ENCODE measurements around the gene MCTP1. TPM values are rescaled to one million over a fixed set of nuclear protein-coding genes. Genes with fewer than 3 reads are reported as not detected.
"Not testable (repeated sequence)": the region's sequence is repeated elsewhere in the genome, so short reads cannot be mapped to it uniquely, and the experiment has no call there.

MCTP1 gene
- total RNA-seq, 1 donor from 2014 or later: 4.6 TPM

DNA sequence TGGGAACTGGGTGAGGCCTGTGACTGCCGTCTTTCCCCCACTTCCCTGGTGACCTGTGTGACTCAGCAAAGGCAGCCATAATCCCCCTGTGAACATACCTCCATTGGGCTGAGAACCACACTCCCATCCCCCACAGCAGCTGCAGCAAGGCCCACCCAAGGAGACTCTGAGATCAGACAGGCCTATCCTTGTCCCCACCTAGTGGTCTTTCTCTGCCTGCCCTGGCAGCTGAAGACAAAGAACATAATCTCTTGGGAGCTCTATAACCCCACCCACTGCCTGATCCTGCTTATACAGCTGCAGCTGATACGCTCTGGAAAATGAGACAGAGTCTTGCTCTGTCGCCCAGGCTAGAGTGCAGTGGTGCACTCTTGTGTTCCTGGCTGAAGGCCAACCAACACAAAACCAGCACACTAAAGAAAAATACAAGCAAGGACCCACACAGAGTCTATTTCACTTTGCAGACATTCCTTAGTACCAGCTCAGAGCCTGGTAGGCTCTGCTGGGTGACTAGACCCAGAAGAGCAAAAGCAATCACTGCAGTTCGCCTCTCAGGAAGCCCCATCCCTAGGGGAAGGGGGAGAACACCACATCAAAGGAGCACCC is 106.7 kb downstream of the MCTP1 start:
- no peak for ATAC-seq

DNA sequence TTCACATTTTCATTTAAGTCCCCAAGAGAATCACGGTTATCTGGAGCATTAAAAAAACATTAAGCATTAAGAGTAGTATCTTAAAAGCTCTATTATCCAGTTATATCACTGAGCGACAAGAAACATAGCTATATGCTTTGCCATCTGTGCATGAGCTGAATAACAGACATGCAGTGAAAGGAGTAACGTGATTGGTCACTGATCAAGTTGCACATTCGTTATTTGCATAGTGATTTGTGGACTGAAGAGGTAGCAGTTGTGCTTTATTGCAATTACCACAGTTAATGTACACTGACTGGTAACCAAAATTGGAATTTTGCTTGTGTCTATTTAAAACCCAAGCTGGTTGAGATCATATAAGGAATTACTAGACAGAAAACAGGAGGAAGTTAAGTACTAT is 107.4 kb downstream of the MCTP1 start:
- no peak for ATAC-seq

DNA sequence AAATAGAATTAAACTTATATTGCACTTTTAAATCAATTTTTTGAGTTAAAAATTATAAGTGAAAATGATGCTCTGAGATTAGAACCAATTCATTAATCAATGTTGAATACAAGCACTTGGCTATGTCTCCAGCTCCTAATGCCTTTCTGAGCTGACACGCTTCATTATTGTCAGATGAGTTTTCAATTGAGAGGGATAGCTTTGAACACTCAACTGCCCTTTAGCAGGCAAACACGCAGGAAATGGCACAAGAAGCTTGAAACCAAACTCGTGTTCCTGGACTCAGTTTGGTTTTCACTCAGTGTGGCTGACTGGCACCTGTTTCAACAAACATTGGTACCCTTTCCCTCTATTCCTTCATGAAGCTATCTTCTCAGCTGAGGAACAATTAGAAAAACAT is 109.8 kb downstream of the MCTP1 start:
- ATAC-seq: no peak

DNA sequence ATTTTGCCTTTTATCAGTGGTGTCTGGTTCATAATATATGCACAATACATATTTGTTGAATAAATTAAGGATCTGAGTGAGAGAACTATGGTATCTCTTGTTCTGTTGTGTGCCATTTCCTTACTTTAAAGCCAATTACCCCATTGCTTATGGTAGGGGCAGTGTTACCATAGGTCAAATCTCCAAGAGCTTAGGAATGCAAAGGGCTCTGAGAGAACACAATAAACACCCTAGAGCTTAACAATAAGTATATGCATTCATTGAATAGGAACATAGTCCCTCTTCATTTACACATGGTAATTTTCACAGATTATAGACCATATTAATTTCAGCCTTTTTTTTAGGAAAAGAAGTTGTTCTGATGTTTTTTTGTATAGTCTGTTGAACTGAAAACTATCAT is 112.2 kb downstream of the MCTP1 start:
- ATAC-seq: no peak

DNA sequence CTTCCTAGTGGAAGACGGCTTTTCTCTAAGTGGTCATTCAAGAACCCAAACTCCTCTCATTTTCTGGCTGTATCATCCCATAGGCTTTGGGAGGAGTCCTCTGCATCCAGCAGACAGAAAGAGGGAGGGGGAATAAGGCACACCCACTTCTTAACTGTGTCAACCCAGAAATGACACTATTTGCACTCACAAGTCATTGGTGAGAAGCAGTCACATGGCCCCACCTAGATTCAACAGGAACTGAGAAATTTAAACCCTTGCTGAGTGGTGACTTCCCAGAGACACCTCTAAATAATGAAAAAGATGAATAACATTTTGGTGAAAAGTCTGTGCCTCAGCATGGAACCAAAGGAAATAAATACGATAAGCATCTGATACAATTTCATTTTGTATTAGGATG is 120.0 kb downstream of the MCTP1 start:
- no peak for ATAC-seq

DNA sequence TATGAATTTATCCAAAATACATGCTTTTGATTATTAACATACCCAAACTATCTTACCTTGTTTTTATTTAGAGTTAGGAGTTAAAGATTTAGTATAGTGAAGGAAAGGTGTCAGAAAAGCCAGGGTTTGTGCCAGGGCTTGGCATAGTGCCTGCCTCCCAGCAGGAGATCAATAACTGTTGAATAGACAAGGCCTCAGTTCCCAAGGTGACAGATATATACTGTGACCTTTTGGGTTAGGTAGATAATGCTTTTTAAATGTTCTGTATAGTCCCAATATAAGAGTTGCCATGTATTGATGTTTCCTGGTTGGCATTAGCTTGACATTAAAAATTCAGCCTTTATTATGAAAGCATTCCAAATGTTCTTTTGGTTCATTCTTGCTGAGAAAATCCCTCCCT is 121.8 kb downstream of the MCTP1 start:
- no peak for ATAC-seq

DNA sequence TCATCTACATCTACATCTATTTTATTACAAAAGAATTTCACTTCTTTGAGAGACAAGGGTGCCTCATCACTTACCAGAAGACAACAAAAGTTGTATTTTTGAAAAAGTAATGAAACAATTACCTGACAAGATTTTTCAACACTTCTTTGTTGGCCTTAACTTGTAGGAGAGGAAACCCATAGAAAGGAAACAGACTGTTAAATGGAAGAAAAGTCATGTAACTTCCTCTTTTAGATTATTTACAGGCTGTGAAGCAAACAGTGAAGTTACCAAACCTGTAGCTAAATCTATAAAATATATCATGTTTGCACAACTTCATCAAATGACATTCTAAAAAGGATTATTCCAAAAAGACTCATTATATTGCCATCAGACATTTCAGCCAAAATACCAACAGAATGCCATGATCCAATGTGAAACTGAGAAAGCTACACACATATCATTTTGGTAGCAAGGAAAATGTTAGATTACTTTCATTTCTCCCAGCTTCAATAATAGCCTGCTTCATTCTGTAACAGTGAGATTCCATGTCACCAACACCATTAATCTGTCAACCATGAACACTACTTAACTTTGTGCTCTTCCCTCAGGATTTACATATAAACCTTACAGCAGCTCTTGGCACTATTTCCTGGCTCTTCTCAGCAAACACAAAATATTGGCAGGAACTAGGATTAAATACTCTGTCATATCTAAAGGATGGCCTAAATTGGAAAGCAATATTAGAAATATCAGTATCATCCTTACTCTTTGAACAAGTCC is 122.5 kb downstream of the MCTP1 start:
- ATAC-seq: no peak

DNA sequence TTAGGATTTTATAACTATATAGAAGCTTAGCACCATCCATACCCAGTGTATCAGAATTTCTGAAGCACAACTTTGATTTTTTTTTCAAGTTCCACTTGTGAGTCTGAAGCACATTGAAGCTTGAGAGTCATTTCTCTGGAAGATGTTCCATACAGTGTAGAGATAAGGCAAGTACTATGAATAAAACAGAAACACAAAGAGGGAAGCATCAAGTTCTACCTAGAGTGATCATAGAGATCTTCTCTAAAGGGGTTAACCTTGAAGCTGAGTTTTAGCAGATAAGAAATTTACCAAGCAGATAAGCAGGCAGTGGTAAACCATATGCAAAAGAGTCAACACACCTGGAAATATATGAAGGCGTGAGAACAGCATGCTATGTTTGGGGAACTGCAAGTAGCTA is 125.3 kb downstream of the MCTP1 start:
- ATAC-seq: no peak

DNA sequence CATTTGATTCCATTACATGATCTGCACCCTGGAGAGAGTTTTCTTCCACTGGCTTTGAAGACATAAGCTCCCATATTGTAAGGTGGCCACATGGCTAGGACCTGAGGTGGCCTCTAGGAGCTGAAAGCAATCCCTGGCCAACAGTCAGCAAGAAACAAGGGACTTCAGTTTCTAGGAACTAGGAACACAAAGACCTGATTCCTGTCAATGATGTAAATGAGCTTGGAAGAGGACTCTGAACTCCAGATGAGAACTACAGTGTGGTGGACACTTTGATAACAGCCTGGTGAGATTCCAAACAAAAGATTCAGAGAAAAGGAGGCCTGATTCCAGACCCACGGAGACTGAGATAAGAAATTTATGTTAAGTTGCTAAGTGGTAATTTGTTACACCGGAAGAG is 129.0 kb downstream of the MCTP1 start:
- no peak for ATAC-seq

DNA sequence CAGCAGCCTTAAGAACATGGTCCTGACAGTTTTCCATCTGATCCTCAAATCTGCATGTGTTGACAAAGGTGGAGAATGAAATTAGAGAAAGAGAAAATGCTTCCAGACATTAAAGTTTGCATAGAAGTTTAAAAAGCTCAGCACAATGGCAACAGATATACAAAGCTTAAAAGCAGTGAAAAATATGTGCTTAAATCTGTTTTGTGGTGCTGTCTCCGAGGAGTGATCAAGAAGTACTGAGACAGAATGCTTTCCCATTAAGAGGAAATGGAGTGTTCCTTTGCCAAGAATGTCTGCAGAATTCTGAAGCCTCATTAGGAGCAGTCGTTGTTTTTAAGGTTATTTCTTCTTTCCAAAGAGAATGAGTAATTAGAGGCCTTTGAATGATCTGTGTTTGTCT is 131.4 kb downstream of the MCTP1 start:
- no peak for ATAC-seq

DNA sequence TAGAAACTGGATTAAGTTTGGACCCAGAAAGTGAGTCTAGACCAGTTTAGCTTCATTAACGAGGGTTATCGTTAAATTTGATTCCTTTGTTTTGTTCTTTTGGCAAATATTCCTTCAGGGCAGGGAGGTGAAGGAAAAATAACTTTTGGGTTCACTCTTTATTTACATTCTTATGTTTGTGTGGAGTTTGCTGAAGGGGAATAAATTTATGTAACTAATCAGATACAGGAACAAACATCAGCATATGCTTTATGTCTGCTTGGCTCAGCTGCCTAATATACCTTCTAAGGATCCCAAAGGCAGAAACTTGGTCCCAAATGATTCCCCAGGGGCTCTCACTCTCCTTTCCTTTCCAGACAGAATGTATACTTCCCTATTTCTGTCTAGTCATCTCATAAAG is 132.4 kb downstream of the MCTP1 start:
- ATAC-seq: no peak

DNA sequence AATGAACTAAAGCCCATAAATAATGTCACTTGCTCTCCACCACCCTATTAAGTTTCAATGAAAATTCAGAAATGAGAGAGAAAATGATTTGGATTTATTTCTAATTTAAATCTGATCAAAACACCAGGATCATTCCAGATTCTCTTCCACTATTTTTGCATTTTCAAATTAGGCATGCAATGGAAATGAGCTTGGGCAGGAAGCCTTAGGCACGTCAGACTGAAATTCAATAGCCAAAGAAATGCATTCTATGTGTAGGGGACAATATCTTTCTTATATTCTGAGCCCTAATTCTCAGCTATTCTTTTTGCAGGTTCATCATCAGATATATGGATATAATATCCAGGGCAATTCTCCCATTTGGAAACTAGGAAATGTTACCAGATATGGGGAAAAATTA is 132.8 kb downstream of the MCTP1 start:
- ATAC-seq: no peak

DNA sequence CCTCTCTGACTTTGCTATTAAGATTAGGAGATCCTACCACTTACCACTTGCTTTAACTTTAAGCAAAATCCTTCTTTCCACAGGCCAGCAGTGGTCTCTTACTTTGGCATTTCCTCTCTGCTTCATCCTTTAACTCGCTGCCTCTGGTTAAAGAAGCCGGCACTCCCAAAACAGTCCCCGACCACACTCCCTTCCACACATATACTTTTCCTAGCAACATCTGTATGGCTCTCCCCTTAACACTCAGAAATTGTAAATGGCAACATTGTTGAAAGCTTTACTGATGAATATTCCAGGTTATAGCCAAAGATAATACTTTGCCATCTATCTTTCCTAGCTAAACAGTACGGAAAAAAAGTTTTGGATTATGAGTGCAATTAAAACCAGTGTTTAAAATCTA is 133.2 kb downstream of the MCTP1 start:
- ATAC-seq: no peak

DNA sequence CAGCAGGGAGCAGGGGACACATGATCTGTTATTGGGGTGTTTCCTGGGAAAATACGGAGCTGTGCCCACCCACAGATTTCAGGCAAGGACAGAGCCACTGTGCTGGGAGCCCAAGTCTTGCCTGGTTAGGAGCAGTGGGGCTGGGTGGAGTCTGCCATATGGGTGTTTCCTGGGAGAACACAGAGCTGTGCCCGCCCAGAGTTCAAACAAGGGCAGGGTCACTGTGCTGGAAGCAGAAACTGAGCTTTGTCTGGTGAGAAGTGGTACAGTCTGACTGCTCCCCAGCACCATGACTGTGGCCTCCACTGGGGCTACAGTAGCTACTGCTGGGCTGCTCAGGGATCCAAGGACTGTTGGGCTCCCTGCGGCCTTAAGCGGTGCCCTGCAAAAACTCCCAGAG is 135.5 kb downstream of the MCTP1 start:
- ATAC-seq: no peak

DNA sequence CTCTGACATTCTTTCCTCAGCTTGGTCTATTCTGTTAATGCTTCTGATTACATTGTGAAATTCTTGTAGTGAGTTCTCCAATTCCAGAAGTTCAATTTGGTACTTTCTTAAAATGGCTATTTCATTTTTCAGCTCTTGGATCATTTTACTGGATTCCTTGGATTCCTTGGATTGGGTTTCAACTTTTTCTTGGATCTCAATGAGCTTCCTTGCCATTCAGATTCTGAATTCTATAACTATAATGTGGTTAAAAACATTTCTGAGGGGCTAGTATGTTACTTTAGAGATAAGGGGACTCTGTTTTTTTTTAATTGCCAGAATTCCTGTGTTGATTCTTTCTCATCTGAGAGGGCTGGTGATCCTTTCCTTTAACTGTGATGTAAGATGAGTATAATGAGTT is 136.4 kb downstream of the MCTP1 start:
- no peak for ATAC-seq

DNA sequence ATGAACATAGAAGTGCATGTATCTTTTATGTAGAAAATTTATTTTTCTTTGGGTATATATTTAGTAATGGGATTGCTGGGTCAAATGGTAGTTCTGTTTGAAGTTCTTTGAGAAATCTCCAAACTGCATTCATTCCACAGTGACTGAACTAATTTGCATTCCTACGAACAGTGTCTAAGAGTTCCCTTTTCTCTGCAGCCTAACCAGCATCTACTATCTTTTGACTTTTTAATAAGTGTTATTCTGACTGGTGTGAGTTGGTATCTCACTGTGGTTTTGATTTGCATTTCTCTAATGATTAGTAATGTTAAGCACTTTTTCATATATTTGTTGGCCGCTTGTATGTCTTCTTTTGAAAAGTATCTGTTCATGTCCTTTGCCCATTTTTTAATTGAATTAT is 141.0 kb downstream of the MCTP1 start:
- not testable (repeated sequence) for ATAC-seq

DNA sequence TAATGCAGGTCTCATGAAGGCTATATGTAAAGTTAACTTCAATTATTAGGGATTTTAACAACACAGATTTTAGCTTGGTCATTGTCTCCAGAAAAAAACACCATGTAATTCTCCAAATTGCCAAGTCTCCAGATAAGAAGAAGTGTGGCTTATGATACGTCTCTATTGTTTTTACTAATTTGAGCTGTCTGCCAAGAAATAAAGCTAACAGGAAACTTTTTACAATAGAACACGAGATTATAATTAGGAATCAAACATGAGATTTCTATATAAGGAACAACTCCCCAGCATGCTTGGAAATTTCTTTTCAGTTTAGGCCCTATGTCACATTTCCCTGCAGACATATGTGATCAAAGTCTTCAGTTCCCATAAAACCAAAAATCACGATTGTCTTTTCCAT is 142.7 kb downstream of the MCTP1 start:
- no peak for ATAC-seq

DNA sequence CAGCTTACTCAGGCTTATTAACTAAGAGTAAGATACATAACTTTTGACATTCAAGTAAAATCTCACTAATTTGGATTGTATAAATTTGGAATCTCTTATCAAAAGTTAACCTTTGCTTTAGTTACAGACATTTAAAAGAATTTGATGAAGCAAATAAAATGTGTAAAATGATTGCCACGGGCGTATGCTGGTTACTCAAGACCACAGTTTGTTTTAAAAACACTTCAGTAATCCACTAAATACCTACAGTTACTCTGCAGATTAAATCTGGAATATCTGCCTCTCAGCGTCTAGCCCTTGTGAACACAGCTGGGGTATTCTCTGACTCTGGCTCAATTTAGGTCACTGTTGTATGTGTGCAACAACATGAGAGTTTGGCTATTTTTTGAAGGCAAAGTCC is 143.8 kb downstream of the MCTP1 start:
- no peak for ATAC-seq

DNA sequence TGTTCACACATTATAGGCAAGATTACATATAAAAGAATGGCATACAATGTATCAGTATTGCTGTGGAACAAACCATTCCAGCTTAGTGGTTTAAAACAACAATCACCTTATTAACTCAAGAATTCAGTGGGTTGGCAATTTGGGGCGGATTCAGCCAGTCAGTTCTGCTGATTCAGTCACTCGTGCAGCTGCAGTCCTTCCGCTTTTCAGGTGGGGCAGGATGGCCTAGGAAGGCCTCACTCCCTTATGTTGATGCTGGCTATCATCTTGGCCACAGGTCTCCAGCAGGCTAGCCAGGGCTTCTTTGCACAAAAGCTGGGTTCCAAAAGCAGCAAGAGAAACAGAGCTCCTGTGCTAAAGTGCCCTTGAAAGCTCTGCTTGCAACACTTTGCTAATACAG is 150.6 kb downstream of the MCTP1 start:
- ATAC-seq: no peak

DNA sequence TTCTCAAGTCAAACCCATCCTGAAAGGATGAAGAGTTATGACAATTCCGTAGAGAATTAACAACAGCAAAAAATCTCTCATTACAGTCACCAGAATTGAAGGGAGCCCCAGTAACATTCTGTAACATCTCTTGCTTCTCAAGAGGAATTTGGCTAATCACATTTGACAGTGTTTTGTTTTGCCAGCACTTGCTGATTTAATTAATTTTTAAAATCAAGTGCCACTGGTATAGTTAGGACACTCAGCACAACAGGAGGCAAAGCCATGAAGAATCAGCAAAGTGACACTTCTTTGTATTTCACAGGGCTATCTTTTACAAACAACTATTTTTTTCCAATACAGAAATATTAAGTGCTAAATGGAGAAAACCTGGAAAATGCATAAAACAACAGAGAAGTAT is 152.8 kb downstream of the MCTP1 start:
- ATAC-seq: no peak

DNA sequence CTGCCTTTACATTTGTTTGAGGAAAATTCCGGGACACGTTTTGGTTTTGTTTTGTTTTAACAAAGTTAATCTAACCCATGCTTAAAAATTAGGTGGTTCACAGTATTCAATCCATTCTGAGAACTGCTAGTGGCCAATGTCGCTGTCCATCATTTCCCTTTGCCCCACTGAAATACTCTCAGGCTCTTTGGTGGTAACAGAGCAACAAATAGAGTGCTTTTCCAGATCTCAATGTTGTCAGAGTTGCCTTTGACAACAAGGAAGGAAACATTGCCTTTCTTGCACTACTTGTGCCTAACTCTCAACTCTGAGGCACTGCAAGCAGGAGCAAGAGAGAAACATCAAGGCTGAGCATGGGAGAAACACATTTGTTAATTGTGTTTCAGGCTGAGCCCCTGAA is 154.0 kb downstream of the MCTP1 start:
- no peak for ATAC-seq

DNA sequence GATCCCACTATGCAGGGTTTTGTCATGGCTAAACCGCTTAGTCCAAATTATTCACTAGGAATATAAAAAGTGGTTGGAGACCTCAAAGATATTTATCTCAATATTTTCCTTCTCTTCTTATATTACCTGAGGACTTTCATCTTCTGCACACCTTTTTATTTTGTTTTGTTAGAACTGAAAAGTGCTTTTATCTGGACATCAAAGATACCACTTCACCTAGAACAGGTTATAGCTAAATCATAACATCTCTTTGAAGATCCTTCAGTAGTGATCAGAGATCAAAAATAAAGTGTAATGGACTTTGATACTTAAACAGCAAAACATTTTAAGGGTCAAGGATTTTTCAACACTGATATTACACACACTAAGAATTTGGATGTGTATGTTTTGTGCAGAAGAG is 160.2 kb downstream of the MCTP1 start:
- ATAC-seq: no peak

DNA sequence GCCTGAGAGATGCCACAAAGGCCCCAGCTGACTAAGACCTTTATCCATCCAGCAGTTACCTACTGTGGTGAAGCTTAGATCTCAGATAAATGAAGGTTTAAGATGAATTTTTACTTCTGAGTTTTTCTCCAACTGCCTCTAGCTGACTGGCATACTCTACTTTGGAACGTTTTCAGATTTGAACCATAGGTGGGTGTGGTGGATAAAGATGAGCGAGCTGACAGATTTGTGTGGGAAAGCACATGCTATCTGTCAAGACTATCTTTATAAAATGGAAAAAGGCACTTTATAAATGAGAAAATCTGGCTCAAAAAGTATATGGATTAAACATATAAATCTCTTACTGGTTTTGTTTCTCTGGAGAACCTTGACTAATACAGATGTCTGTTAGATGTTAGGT is 160.8 kb downstream of the MCTP1 start:
- no peak for ATAC-seq

DNA sequence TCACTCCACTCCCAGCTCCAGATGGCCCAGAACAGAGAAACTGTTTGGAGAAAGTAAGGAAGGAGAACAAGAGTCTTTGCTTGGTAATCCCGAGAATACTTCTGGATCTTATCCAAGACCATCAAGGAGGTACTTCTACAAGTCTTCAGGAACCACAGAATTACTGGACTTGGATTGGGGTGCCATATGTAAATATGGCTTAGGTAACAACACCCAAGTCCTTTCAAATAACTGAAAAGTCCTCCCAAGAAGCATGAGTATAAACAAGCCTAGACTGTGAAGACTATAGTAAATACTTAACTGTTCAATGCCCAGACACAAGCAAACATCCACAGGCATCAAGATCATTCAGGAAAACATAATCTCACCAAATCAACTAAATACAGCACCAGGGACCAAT is 170.0 kb downstream of the MCTP1 start:
- ATAC-seq: no peak

DNA sequence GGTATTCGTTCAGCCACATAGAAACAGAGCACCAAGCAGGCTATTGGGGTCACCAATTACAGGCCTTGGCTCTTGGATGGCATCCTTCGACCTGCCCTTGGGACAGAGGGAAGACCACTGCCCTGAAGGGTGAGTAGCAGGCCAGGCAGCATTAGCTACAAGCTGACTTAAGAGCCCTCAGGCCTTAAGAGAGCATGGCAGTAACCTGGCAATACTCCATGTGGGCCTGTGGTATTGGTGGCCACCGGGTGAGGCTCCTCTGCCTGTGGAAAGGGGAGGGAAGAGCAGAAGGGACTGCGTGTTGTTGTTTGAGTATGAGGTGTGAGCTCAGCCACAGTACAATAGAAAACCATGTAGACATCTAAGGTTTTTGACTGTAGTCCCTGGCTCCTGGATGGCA is 170.6 kb downstream of the MCTP1 start:
- ATAC-seq: no peak
